Retinal pigment epithelial cell (primary cell): ENCODE results near the gene PNLIPRP2.

Experiments
- DNase-seq: peaks from one replicate; pipeline ENCODE4 v3.0.0-alpha.2; 2010; ENCODE audit warnings: low read depth
- H3K4me3 ChIP-seq: 2 replicates; pipeline ENCODE4 v1.5.1; 2011; ENCODE audit warnings: mild to moderate bottlenecking, low read length, control low read depth, moderate library complexity
- TF ChIP-seq, protein P1 (sequence below): conservative IDR thresholded peaks from 2 replicates; pipeline ENCODE4 v1.5.1; 2011; ENCODE audit warnings: low read depth, low read length, control low read depth, inconsistent platforms

PNLIPRP2 gene

DNA sequence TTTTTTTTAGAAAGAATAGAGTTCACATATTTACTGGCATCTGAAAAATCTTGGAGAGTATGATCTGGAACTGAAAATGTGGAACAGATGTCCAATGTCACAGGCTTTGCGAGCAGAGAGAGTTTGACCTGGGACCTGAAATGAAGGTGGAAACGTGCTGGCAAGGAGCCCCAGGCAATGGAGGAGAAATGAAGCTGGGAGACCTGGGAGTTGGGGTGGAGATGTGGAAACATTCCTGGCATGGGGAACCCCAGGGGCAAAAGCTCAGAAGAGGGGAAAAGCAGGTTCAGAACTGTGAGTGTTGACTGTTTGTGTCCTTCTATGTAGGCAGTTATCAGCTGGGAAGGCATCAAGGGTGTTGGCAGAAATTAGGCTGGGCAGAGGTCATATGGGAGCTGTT, 7.3 kb upstream of the PNLIPRP2 start:
- TF ChIP-seq, protein P1, sequence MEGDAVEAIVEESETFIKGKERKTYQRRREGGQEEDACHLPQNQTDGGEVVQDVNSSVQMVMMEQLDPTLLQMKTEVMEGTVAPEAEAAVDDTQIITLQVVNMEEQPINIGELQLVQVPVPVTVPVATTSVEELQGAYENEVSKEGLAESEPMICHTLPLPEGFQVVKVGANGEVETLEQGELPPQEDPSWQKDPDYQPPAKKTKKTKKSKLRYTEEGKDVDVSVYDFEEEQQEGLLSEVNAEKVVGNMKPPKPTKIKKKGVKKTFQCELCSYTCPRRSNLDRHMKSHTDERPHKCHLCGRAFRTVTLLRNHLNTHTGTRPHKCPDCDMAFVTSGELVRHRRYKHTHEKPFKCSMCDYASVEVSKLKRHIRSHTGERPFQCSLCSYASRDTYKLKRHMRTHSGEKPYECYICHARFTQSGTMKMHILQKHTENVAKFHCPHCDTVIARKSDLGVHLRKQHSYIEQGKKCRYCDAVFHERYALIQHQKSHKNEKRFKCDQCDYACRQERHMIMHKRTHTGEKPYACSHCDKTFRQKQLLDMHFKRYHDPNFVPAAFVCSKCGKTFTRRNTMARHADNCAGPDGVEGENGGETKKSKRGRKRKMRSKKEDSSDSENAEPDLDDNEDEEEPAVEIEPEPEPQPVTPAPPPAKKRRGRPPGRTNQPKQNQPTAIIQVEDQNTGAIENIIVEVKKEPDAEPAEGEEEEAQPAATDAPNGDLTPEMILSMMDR = no peak
- DNase-seq = no peak
- no peak overlapping the region for H3K4me3 ChIP-seq

DNA sequence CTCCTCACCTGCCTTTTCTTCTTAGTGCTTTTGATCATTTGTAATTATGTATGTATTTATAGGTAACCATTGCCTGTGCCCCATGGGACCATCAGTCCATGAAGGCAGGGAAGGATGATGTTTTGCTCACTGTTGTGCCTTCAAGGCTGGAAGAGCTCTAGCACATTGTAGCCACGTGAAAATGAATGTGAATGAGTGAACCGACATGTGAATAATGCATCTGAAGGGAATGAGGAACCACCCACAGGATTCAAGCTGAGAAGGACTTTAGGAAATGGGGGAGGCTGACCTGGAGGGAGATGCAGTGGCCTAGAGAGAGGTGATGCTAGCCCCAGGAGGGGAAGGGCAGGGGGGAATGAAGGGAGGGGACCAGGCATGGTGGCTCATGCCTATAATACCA, 6.0 kb upstream of the PNLIPRP2 start:
- no peak for DNase-seq
- H3K4me3 ChIP-seq = no peak overlapping the region
- TF ChIP-seq, protein P1 = no peak

DNA sequence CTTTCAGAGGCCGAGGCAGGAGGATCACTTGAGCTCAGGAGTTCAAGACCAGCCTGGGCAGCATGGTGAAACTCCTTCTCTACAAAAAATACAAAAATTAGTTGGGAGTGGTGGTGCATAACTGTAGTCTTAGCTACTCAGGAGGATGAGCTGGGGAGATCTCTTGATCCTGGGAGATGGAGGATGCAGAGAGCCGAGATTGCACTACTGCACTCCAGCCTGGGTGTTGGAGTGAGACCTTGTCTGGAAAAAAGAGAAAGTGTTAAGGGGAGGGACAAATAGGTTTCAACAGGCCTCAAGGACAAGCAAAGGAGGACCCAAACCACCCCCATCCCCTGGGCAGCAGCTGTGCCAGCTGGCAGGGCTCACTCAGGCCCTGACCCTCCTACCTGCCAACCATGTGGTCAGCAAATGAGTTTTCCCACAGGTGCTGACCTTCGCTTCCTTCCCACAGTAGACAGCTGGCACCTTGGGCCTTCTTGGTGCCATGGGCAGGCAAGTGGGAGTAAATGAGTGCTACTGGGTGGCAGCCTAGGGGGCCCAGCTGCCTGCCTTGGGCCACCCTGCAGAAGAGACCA, 5.5 kb upstream of the PNLIPRP2 start:
- DNase-seq = no peak
- no peak overlapping the region for H3K4me3 ChIP-seq
- TF ChIP-seq, protein P1 = no peak

DNA sequence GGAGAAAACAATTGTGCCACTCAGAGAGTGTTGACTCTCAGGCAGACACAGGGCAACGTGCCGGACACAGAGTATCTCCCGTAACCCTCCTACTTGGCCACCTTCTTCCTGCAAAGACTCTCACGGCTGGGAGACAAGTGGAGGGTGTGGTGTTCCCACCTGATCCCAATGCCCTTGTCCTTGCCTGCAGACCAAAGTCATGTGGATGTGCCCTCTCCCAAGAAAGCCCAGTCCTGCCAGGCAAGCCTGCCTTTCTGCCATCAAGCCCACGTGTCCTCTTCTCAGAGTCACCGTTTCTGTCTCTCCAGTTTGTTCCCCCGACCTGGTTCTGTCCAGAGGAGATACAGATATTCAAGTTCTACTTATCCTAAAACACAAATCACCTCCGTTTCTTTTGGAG, 723 bp downstream of the PNLIPRP2 start:
- TF ChIP-seq, protein P1 = no peak
- DNase-seq = no peak

DNA sequence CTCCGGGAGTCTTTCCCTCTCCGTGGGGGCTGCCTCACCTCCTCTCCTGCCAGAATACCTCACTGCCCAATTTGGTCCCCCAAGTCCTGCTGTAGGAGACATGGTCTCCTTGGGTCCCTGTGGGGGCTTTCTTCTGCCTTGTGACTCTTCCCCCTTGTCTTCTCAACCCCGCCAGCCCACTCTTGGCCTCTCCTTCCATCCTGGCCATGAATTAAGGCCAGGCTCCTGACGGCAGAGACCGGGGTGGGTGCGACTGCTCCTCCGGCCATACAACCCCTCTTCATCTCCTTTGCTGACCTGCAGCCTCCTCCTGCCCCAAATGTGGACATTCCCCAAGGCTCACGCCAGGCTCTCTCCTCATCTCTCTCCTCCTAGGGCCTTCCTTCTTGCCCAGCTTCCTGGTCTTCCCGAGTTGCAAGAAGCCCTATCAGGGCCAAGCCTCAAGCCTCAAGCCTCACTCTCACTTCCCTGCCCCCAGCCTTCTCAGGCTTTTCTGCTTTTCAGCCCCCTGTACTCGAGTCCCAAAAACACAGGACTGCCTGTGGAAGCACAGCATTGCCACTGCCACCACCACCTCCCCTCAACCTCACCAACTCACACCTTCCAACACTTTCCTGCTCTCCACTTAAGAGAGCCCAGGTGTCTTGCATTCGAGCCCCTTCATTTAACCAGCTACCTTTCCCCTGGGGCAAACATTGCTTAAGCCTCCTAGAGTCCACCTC, 1.3 kb downstream of the PNLIPRP2 start:
- TF ChIP-seq, protein P1 = no peak
- no peak for DNase-seq
- H3K4me3 ChIP-seq = no peak overlapping the region

More for the DNA sequence above, 723 bp downstream of the PNLIPRP2 start:
- no peak overlapping the region for H3K4me3 ChIP-seq

DNA sequence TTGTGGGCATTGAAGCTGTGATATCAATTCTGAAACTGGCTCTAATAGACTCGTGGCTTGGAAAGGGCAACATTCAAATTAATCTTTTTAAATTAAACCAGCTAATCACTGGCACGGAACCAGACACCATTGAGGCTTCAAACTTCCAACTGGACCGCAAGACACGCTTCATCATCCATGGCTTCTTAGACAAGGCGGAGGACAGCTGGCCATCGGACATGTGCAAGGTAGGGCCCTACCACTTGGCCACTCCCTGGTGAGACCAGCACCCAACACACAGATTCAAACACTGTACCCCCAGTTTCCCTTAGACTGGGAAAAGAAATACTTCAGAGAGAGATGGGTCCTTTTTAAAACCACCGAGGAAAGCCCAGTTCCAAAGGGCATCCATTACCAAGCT, 5.1 kb downstream of the PNLIPRP2 start:
- DNase-seq = no peak
- TF ChIP-seq, protein P1 = no peak
- no peak overlapping the region for H3K4me3 ChIP-seq

DNA sequence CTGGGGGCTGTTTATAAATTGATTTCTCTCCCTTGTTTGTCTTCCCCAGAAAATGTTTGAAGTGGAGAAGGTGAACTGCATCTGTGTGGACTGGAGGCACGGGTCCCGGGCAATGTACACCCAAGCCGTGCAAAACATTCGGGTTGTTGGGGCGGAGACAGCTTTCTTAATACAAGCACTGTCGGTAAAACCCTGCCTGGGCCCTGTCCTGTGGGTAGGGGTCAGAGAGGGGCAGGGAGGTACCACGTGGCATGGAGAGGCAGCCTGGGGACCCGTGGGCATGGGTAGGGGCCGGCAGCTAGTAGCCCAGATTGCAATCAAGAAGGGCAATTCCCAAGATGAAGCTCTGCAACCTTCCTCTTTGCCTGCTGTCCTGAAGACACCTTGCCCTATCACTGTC, 6.1 kb downstream of the PNLIPRP2 start:
- H3K4me3 ChIP-seq = no peak overlapping the region
- TF ChIP-seq, protein P1 = no peak
- no peak for DNase-seq
